GM23248 (cell line): ENCODE data around the gene JPT2.

ENCODE experiments used
- EZH2 ChIP-seq: fragments of 200-600 bp; sonication (generic); IDR thresholded peaks from 2 replicates; pipeline ENCODE4 v1.6.1; 2018; ENCODE audit warnings: antibody characterized with exemption, mild to moderate bottlenecking; ENCODE audit not compliant: insufficient read depth, poor library complexity, severe bottlenecking
- EZH2phosphoT487 ChIP-seq: fragments of 200-600 bp; sonication (generic); IDR thresholded peaks from 2 replicates; pipeline ENCODE4 v1.6.1; 2018; ENCODE audit warnings: antibody characterized with exemption, moderate library complexity, mild to moderate bottlenecking, low read depth; ENCODE audit not compliant: insufficient read depth

DNA sequence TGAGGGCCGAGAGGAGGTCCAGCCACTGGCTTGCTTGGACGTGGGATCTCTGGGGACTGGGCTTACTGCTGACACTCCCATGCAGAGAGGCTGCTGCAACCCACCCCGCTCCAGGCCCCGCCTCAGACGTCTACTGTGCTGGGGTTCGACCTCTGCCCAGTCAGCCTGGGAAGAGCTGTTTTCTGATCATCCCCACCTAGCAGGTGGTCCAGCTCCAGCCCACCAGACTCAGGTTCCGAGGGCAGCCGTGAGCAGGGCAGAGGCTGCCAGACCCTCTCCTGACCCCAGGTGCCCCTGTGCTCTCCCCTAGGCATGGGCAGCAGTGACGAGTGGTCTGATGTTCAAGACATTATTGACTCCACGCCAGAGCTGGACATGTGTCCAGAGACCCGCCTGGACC is 69.9 kb downstream of the JPT2 start:
- no peak for TF ChIP-seq EZH2
- TF ChIP-seq EZH2phosphoT487, result no peak
